ENCODE results near the gene DOCK11.

DOCK11 gene

GRCh38 chrX:118634336-118634735 is 138.7 kb downstream of the DOCK11 start:
- no peak for DNase-seq

DNA sequence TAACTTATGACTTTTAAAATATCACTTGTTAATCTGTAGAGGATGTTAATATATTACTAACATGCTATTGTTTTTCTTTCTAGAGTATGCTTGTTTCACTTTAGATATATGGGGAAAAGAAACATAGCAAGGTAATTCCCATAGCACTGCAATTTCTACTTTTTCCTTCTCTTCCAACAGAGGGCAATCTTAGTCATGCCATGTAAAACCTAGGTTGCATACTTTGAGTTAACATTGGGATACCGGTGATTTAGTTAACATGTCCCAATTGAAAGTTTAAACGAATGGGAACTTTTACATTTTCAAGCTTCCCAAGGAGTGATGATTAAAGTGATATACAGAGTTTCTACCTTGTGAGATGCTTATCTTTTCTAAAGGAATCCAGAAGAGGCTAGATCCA is 142.4 kb downstream of the DOCK11 start:
- DNase-seq: no peak

DNA sequence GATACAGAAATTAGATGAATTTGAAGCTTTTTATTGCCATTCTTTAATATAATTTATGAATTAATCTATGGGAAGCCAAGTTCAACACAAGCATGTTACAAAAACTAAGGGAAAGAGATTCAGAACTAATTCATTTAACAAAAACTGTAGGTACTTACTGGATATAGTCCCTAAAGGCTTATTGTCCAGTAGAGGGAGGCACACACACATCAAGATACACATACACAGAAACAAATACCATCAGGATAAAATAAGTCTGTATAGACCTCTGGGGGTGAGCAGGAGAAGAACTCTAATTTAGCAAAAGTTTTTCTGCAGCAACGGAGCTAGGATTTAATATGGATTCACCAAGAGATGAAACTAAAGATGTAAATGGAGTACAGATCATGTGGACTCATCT is 148.8 kb downstream of the DOCK11 start:
- no peak for DNase-seq

DNA sequence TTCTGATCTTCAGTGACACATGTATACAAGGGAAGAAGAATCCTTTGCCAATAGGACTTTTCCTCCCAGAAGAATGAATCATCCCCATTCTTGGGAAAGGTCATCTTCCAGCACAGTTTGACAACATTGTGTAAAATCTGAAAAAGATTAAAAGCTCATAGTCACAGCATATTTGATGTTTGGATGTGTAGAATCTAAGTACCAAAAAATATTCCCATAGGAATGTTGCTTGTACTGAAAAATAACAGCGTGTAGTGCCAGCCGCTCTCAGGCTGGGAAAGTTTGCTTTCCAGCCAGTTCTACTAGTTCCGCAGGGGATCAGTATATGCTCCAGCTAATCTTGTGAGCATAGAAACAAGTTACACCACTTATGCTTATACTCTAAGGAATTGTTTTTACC is 157.1 kb downstream of the DOCK11 start:
- no peak for DNase-seq

GRCh38 chrX:118654331-118654730 is 158.7 kb downstream of the DOCK11 start:
- no peak for DNase-seq

- DNase-seq: no peak
These were observed 160.1 kb downstream of the DOCK11 start for GRCh38 chrX:118655561-118656246.

DNA sequence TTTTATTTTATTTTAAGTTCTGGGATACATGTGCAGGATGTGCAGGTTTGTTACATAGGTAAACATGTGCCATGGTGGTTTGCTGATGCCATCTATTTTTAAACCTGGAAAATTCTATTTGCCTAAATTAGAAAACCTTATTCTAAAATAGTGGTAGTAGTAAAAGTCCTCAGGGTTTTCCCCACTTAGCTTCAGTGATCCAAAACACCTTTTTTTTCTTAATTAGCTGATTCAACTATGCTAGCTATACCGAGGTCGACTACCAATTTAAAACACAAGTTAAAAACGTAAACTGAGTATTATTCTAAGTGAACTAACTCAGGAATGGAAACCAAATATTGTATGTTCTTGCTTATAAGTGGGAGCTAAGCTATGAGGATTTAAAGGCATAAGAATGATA is 161.8 kb downstream of the DOCK11 start:
- DNase-seq: no peak

DNA sequence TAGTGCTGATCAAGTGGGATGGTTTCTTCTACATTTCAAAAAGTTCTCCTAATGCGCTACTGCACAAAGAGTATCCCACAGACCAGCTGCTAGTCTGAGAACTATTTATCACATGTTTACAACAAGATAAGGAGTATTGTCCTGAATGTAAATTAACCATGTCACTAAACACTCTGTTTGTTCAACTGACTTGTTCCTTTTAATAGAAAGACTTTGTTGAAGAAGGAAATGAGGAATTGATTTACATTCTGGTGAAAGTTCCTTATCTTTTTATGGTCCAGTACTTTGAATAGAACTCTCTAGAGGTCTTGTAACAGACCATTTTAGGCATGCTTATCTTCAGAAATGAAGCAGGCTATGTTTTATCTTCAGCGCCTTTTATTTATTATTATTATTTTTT is 164.5 kb downstream of the DOCK11 start:
- no peak for DNase-seq

GRCh38 chrX:118665204-118665603 is 169.6 kb downstream of the DOCK11 start:
- no peak for DNase-seq

DNA sequence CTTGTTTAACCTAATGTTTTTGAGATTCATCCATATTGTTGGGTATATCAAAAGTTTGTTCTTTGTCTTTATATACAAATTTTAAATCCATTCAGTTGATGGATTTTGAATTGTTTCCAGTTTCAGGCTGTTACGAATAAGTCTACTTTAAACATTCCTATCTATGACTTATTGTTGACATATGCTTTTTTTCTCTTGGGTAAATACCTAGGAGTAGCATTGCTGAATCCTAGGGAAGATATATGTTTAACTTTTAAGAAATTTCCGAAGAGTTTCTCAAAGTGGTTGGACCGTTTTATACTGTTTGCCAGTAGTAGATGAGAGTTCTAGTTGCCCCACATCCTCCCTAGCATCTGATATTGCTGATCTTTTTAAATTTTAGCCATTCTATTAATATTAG is 170.9 kb downstream of the DOCK11 start:
- no peak for DNase-seq

- no peak for DNase-seq
These were observed 173.8 kb downstream of the DOCK11 start for GRCh38 chrX:118669435-118669834.

DNA sequence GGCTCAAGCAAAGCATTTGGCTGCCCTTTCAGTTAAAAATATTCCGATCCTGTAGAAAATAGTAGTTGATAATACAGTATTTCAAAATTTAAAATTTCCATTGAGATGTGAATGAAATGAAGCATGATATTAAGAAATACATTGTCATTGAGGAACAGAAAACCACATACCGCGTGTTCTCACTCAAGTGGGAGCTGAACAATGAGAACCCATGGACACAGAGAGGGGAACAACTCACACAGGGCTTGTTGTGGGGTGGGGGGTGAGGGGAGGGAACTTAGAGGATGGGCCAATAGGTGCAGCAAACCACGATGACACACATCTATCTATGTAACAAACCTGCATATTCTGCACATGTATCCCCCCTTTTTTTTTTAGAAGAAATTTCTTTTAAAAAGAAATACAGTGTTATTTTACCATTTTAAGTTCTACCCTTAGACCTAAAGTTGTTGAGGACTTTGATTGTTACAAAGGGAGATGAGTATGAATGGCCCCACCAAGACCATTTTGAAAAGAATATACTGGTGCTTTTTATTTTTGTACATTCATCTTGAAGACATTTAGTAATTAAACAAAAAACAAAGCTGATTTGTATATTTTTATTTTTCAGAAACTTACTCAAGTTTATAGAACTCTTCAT is 179.8 kb downstream of the DOCK11 start:
- DNase-seq: no peak

GRCh38 chrX:118675966-118676349 is 180.3 kb downstream of the DOCK11 start:
- DNase-seq: no peak

GRCh38 chrX:118677318-118677717 is 181.7 kb downstream of the DOCK11 start:
- no peak for DNase-seq

- DNase-seq: no peak
These were observed 183.7 kb downstream of the DOCK11 start for GRCh38 chrX:118679290-118679689.

DNA sequence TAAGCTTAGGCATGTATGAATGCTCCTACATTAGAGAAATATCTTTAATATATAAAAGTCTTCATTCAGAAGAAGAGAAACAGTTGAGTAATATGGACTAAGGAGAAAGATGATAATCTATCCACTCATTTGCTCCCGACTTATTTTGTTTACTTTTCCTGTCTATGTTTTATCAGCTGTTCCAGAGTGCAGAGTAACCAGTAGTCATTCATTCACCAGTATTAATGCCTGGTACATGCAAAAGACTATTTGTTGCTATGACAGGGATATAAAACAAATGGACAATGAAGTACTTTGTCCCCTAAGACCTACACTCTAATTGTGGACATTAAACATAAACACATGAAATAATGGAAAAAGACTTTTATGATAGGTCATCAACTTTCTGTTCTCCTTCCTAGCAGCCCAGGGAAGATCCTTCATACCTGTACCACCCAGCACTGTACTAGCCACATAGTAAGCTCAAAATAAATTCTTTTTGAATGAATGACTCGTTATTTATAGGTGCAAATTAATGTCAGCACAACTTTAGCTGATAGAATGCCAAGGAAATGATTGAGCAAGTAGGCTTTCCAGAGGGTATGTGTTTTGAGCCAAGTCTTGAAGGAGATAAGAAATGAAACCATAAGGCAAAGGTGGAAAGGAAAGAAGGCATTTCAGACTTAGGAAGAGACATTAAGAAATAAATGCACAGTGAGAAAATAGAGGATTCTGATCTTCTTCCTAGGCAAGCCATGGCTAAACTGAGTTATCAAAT is 186.8 kb downstream of the DOCK11 start:
- DNase-seq: no peak

GRCh38 chrX:118685393-118685792 is 189.8 kb downstream of the DOCK11 start:
- no peak for DNase-seq

DNA sequence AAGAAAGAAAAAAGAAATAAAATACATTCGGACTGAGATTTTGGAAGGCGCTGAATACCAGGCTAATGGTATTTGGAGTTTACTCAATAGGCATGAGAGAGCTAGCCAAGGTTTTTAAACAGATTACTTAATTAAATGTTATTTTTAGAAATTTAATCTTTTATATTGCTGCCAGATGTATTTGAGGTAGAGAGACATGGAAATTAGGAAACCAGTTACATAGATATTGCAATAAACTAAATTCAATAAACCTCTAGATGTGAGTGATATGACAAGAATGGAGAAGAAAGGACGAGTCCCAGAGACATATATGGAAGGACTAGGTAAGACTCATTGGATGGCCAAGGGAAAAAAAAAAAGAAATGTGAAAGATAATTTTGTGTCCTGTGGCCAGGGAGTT is 193.3 kb downstream of the DOCK11 start:
- no peak for DNase-seq

DNA sequence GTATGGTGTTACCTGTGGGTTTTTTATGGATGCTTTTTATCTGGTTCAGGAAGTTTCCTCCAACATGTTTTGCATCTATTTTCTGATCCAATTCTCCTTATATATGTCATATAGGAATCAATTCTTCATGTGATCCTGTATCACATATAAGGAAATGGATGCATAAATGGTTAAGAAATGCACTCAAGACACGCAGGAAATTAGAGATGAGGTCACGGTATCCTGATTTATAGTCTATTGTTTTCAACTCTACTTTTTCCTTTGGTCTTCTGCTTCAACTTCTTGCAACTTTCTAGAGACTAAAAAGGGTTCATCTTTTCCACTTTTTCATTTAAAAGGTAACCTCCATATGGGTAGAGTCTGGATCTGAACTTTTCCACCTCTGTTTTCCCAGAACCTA is 198.2 kb downstream of the DOCK11 start:
- no peak for DNase-seq

GRCh38 chrX:118694638-118695037 is 199.0 kb downstream of the DOCK11 start:
- DNase-seq: no peak

- no peak for DNase-seq
These were observed 203.0 kb downstream of the DOCK11 start for GRCh38 chrX:118698516-118699170.

- no peak for DNase-seq
These were observed 207.1 kb downstream of the DOCK11 start for GRCh38 chrX:118702741-118703140.

DNA sequence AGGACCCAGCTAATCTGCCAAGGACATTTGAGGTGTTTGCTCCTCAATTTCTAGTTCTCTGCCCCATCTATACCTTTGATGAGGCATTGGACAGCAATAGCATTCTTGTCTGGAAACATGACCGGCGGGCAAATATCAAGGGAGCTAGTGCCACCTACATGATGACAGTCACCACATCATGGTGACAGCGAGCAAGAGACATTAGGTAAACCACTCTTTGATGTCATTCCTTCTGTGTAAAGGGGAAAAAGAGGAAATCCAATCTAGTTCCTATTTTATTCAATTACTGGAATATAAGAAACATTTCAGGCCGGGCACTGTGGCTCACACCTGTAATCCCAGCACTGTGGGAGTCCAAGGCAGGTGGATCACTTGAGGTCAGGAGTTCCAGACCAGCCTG is 211.1 kb downstream of the DOCK11 start:
- no peak for DNase-seq

DNA sequence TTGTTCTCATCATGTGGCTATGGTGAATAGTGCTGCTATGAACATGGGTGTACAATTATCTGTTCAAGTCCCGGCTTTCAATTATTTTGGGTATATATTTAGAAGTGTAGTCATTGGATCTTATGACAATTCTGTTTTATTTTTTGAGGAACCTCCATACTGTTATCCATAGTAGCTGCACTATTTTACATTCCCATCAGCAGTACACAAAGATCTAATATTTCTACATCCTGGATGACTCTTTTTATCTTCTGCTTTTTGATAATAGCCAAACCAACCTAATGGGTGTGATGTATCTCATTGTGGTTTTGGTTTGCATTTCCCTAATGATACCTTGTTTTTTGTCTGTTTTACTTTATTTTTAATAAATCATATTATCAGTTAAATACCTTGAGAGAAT is 218.9 kb downstream of the DOCK11 start:
- DNase-seq: no peak

Measured in activated CD4-positive, alpha-beta T cell treated with anti-CD3 and anti-CD28 coated beads, Interleukin-2, amount 50 U/mL, for 48 hours (primary cell).